ENCODE measurements around the gene CD247.
A peak's percentile ranks its signal among the peaks of the same experiment; 100 is the strongest.

The CD247 gene

GRCh38 chr1:167432780-167433179 lies 85.5 kb downstream of the CD247 start:
- no peak for DNase-seq

GRCh38 chr1:167431909-167432650 lies 86.2 kb downstream of the CD247 start:
- no peak for DNase-seq

DNA sequence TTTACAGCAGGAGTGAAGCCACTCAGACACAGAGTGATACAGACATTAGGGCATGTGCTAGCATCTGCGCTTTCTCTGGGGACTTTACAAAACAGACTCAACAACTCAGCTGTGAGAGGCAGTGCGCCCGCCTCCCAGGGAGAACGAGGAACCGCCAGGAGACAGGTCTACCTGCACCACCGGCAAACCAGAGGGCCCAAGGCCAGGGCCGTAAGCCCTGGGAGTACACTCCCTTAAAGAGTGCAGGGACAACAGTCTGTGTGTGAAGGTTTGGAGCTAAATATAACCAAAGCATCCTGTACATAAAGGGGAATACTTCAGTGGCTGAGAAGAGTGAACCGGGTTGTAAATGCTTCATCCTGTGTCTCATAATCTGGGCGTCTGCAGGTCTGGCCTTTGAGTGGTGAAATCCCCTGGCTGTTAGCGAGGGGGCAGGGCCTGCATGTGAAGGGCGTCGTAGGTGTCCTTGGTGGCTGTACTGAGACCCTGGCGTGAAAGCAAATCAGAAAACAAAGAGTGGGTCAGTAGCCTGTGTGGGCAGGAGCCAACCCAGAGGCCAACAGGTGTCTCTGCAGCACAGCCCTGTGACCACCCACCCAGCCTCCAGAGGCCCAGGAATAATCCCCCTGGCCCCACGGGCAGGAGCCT lies 86.9 kb downstream of the CD247 start:
- DNase-seq, result peak; percentile 17

DNA sequence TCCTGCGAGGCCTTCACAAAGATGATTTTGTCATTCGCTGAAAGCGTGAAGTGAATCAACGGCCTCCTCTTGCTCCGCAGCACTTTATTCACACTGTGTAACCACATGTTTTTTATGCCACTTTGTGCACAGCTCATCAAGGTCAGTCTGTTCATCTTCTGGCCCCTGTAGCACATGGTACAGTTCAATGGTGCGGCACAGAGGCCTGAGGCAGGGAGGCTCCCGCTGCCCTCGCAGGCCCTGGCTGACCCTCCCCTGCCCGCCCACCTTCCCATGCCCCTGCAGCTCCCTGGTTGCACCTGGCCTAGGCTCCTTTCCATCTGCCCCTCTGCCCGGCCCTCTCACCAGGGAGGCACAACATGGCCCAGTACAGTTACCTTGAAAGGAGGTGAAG lies 87.5 kb downstream of the CD247 start:
- no peak for DNase-seq

DNA sequence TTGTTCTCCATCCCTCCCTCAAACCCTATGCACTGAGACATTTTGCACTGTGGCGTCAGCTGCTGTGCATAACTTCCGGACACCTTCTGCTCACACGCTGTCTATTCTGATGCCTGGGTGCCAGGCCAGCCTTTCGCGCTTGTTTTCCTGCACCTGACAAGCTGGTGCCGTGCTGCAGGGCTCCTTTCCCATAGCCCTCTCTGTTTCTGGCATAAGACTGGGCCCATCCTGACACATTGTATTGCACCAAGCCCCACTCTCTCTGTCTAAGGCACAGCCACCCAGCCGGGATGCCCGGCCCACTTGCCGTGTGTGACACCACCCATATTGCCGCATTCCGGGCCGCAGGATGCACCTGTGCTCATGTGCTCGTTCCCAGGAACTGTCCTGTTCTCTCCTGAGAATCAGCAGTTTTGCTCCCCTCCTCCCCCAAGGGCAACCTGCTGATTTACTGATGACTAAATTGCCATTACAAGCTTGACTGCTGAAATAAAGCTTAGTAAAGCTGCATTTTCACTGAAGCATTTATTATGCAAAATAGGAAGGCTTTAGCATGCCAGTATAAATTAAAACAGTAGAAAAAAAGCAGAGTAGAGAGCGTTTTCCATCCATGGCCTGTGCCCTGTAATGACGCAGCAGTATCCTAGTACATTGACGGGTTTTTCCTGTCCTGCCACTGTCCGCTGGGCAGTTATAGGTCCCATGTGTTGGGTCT lies 88.0 kb downstream of the CD247 start:
- peak; percentile 90 for DNase-seq

DNA sequence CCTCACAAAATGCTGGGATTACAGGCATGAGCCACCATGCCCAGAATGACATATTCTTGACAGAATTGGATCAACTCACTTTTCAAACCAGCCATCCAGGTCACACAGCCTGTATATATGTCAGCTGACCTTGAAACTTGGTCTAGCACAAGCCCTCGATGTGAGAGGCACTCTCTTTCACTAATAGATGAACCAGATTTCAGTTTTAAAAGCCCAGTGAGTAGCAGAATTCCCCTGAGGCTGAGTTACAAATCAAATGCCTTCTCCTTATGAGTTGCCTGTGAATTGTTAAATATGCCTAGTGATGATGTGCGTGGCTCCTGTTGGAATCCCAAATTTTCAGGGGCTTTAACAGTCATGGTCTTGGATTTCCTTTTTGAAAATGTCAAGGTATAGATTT lies 88.7 kb downstream of the CD247 start:
- DNase-seq, result no peak

DNA sequence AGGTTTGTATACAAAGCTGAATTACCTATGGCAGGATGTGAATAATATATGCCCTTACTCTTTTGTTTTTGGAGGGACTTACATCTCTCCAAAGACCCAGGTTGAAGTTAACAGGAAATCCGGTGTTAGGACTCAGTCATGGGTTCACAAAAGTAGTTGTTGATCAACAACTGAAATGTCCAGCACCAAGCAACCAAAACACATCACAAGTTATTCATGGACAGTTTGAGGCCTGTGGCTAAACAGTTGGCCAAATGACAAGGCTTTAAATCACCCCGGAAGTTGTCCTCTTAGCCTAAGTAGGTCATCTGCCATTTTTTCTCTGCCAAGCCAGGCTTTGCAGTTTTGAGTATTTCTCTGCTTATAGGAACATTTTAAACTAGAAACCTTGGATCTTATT lies 89.9 kb downstream of the CD247 start:
- DNase-seq, result no peak

DNA sequence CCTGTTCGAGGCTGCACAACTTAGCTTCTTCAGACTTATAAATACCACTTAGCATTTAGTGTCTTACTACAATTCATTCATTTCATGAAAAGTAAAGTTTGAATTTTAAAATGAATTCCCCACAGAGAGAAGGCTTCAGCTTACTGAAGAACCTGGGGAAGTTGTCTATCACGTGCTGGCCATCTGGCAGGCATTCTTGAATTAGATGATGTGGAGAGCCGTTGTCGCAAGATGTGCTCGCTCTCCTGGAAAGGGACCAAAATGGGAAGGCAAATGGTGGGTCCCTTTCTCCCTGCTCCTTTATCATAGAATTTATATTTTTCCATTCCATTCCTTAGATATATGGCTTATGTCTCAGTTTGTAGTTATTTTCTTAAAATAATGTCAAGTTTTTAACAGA lies 90.5 kb downstream of the CD247 start:
- DNase-seq, result no peak

- DNase-seq, result no peak
Observed at GRCh38 chr1:167426716-167427115, 91.6 kb downstream of the CD247 start.

GRCh38 chr1:167425482-167425881 lies 92.8 kb downstream of the CD247 start:
- DNase-seq, result no peak

- no peak for DNase-seq
Observed at GRCh38 chr1:167423684-167424619, 94.4 kb downstream of the CD247 start.

- no peak for DNase-seq
Observed at GRCh38 chr1:167420510-167420909, 97.8 kb downstream of the CD247 start.

DNA sequence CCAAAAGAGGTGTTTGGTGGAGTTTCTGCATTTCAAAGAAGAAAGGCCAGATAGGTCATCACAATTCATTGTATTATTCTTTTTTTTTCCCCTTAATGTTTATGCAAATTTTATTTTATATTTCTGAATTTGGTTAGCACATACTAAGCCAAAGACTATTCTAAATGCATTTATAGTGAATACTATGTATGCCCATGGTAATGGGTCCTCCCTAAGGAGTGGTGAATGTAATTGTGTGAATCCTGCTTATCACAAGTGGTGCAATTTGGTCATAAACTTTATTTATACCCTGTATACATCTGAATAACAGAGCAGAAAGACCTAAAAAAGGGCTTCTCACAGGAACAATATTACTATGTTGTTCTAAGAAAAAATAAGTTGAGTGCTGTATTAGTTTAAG lies 99.1 kb downstream of the CD247 start:
- no peak for DNase-seq

DNA sequence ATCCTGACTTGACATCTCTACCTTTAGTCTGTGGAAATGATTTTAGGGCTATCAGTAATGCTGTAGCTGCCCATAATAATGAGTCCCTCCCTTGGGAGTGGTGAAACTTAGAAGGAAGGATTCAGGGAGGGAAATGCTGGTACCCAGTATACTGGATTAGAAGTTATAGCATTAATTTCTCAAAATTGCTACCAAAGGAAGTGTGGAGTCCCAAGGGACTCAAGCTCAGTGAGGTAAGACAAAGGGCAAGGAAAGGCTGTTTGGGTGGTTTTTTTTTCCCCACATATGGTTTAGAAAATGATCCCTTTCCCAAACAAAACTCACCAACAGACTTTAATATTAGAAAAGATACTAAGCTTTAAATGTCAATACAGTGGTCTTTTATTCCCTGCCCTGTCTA lies 99.9 kb downstream of the CD247 start:
- no peak for DNase-seq

DNA sequence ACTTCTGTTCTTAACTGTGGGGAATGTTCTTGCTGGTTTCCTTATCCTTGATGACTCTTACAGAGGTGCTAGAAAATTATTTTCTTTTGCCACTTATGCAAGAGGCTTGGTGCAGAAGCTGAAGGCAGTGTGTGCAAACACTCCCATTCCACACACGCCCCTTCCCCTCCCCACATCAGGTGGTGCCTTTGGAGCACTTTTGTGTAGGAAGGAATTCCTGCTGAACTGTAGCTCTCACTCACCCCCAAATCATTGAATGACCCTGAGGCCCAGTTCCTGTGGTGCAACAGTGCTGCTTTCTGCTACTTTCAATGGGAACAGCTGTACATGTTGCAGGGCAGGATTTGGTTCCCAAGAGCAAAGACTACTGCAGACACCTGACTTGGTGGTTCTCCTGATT lies 101.8 kb downstream of the CD247 start:
- no peak for DNase-seq

DNA sequence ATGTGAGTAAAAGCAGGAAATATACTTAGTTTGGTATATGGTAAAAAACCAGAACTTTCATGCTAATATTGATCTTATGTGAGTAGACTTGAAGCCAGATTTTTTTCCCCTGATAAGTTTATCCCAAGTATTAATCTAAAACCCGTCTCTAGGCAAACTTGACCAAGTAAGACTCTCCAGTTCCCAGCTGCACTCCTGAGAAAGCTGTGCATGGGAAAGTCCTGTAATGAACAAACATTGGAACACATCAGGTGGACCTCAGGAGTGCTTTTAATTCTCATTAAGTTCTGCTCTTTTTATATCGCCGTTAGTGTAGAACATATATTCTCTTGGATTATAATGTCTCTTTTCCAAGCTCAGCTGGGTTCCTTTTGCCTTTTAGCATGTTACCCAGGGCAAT lies 105.0 kb downstream of the CD247 start:
- DNase-seq, result no peak

GRCh38 chr1:167412920-167413319 lies 105.4 kb downstream of the CD247 start:
- no peak for DNase-seq

DNA sequence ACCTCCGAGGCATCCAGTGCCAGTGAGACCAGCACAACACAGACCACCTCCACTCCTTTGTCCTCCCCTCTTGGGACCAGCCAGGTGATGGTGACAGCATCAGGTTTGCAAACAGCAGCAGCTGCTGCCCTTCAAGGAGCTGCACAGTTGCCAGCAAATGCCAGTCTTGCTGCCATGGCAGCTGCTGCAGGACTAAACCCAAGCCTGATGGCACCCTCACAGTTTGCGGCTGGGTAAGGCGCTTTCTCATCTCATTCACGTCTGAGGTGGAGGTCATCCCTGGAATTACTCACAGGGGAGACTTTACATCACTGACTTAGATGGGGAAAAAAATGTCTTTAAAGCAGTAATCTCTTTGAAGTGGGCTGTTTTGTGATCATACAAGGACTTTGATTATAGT lies 106.3 kb downstream of the CD247 start:
- DNase-seq, result no peak

DNA sequence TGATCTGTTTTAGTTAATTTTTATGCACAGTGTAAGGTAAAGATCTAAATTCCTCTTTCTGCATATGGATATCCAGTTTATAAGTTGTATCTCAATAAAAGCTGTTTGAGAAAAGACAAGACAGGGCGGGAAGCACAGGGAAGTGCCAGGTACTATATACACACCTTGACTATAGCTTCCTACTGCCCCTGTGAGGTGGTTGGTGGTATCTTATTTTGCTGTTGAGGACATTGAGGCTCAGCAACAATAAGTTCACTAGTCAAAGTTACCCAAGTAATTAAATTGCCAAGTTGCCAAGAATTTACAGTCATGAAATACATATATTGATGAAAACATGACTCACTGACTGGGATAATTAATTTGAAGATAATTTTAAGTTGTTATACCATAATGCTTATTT lies 109.1 kb downstream of the CD247 start:
- DNase-seq, result peak; percentile 18

DNA sequence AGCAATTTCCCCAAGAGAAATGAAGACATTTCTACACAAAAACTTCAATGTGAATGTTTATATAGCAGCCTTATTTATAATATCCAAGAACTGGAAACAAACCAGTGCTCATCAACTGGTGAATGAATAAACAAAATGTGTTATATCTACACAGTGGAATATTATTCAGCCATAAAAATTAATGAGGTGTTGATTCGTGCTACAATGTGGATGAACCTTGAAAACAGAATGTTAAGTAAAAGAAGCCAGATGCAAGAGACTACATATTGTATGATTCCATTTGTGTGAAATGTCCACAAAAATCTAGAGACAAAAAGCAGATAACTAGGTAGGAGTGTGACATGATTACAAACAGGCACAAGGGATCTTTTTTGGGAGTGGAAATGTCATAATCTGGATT lies 110.0 kb downstream of the CD247 start:
- DNase-seq, result no peak

DNA sequence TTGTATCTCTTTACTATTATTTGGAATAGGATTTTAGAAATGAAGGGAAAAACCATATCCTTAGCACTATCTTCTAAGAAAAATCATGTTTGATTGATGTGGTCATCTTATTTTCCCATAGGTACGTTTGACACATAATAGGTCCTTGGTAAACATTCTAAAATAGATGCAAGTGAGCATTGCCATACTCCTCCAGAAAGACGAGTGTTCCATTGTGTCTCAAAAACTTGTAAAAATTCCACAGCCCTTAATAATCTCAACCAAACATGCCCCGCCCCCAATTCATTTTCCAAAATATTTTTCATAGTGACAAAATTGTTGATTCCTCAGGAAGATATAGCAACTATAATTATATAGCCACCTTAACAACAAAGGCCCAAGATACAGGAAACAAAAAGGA lies 113.4 kb downstream of the CD247 start:
- no peak for DNase-seq

DNA sequence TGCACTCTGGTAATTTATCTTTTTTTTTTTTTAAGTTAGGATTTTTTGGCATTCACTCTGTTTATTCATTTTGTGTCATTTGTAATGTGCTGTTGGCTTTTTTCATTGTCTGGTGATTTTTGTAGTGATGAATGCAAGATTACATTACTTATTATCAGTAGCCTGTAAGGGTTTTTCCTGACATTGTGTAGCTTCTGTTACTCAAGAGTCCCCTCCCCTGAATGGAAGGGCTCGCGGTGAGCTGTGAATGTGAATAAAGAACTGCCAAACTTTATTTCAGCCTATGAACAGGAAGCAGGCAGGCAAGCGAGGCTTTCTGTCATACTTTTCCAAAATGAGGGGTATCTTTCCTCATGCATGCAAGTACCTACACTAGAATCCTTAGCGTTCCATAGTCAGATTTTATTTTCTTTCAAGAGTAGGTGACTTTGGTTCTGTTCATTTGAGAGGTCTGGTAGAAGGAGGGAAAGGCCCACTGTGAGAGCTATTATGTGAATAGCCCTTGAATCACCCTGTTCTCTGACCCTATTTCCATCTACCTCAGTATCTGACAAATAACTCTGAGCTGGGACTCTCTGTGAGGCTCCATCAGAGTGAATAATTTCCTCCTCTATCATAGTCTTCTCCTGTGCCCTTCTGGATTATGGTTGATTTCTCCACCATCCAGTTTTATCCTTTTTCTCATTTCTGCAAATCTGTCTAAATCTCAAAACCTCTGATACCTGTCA lies 114.0 kb downstream of the CD247 start:
- DNase-seq, result no peak

Data from RPMI8226 (cell line).